Activated CD8-positive, alpha-beta T cell treated with anti-CD3 and anti-CD28 coated beads, Interleukin-2, amount 10 ng/mL, durations not matched to agents 7 days and 5 days (primary cell): ENCODE results near the gene IFT88. TPM values are rescaled to one million over a fixed set of nuclear protein-coding genes. Genes with fewer than 3 reads are reported as not detected.

Source experiments
- ATAC-seq: fragments of 150-1000 bp; cut with Tn5 transposase; one replicate; pipeline ENCODE4 v1.10.0; 2021; ENCODE audit warnings: moderate library complexity
- CTCF ChIA-PET: fragments of 350-600 bp; sonication (Branson Sonifier 250); formaldehyde crosslinking; loops from one replicate; lab custom pipeline; 2021; ENCODE audit warnings: antibody characterized with exemption; lab: Charles Lee
- POLR2A ChIA-PET: fragments of 350-600 bp; sonication (Branson Sonifier 250); formaldehyde crosslinking; loops from one replicate; lab custom pipeline; 2021; ENCODE audit warnings: antibody characterized with exemption; lab: Charles Lee
- DNase-seq: peaks from one replicate; pipeline ENCODE4 v3.0.0-alpha.2; 2020
- H3K27ac Mint-ChIP-seq: one replicate; pipeline ENCODE4 v1.8.0; 2021; ENCODE audit warnings: mild to moderate bottlenecking, mixed read lengths
- H3K27me3 Mint-ChIP-seq: one replicate; pipeline ENCODE4 v1.8.0; 2021; ENCODE audit warnings: low read depth, mixed read lengths
- H3K36me3 Mint-ChIP-seq: one replicate; pipeline ENCODE4 v1.8.0; 2021; ENCODE audit warnings: low read depth, mixed read lengths
- H3K4me1 Mint-ChIP-seq: one replicate; pipeline ENCODE4 v1.8.0; 2021; ENCODE audit warnings: low read depth, mixed read lengths
- H3K4me3 Mint-ChIP-seq: one replicate; pipeline ENCODE4 v1.8.0; 2021; ENCODE audit warnings: mild to moderate bottlenecking, mixed read lengths
- H3K9me3 Mint-ChIP-seq: one replicate; pipeline ENCODE4 v1.8.0; 2022; ENCODE audit warnings: mixed read lengths; ENCODE audit not compliant: insufficient read depth
- total RNA-seq, 2 experiments: library from RNA; stranded (reverse); gene quantifications; one replicate each; pipeline ENCODE4 v1.2.3, GENCODE V29; 2021

The IFT88 gene
- total RNA-seq, 2 experiments from 2014 or later: 6.6 to 7.5 TPM

GRCh38 chr13:20720499-20720898 is 153.5 kb downstream of the IFT88 start:
- CTCF ChIA-PET: no interaction called here
- POLR2A ChIA-PET: no interaction called here
- Mint-ChIP-seq H3K27ac (no peak overlapping the region), H3K4me1 (peaks cover 2% of the 10 kb centered on the region), H3K36me3 (no peaks in the 10 kb centered on the region), H3K27me3 (peaks cover 19% of the 10 kb centered on the region), H3K4me3 (no peak overlapping the region), H3K9me3 (no peaks in the 10 kb centered on the region)
- DNase-seq: no peak
- no peak for ATAC-seq

DNA sequence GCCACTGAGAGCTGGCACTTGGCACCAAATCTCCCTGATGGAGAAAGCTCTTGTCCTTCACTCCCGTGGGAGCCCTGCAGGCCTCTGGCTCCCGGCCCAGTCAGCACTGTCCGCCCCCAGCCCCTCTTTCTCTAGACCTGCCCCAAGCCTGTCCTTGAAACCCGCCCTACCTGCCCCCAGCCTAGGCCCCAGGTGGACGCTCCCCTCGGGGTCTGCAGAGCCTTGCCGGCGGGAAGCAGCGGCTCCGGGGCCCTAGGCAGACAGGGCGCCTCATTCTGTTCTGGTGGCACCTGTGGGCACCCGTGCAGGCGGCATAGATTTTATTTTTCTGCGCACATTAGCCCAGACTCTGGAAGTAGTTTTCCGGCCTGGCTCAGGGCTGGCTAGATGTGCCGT is 154.1 kb downstream of the IFT88 start:
- Mint-ChIP-seq H3K9me3 (no peaks in the 10 kb centered on the region), H3K36me3 (no peaks in the 10 kb centered on the region), H3K4me3 (no peak overlapping the region), H3K27me3 (peaks cover 19% of the 10 kb centered on the region), H3K4me1 (peaks cover 2% of the 10 kb centered on the region), H3K27ac (no peak overlapping the region)
- DNase-seq (no peak), ATAC-seq (no peak)
- ChIA-PET CTCF (interaction anchor here (1.3 to 2.1 kb wide), 3 partner anchors 11 to 204 kb away, joined by 3 to 9 read pairs (median 3); no protein-coding TSS in a partner anchor), POLR2A (no interaction called here)

DNA sequence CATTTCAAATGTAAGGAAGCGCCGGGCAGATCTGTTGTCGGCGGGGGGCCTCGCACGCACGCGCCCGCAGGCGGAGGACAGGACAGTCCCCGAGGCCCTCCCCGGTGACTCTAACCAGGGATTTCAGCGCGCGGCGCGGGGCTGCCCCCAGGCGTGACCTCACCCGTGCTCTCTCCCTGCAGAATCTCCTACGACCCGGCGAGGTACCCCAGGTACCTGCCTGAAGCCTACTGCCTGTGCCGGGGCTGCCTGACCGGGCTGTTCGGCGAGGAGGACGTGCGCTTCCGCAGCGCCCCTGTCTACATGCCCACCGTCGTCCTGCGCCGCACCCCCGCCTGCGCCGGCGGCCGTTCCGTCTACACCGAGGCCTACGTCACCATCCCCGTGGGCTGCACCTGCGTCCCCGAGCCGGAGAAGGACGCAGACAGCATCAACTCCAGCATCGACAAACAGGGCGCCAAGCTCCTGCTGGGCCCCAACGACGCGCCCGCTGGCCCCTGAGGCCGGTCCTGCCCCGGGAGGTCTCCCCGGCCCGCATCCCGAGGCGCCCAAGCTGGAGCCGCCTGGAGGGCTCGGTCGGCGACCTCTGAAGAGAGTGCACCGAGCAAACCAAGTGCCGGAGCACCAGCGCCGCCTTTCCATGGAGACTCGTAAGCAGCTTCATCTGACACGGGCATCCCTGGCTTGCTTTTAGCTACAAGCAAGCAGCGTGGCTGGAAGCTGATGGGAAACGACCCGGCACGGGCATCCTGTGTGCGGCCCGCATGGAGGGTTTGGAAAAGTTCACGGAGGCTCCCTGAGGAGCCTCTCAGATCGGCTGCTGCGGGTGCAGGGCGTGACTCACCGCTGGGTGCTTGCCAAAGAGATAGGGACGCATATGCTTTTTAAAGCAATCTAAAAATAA is 154.7 kb downstream of the IFT88 start:
- DNase-seq: peak; percentile 25
- CTCF ChIA-PET: interaction anchor here (0.7 to 2.5 kb wide), 11 partner anchors 8 to 524 kb away, joined by 3 to 15 read pairs (median 4); partner anchors contain the start of gene IL17D
- H3K9me3 Mint-ChIP-seq: no peaks in the 10 kb centered on the region
- POLR2A ChIA-PET: no interaction called here
- peak; percentile 70 for ATAC-seq
- peaks cover 2% of the 10 kb centered on the region for H3K4me1 Mint-ChIP-seq
- H3K4me3 Mint-ChIP-seq: peak overlapping the region; percentile 31
- no peaks in the 10 kb centered on the region for H3K36me3 Mint-ChIP-seq
- H3K27me3 Mint-ChIP-seq: peaks cover 19% of the 10 kb centered on the region
- H3K27ac Mint-ChIP-seq: no peak overlapping the region

DNA sequence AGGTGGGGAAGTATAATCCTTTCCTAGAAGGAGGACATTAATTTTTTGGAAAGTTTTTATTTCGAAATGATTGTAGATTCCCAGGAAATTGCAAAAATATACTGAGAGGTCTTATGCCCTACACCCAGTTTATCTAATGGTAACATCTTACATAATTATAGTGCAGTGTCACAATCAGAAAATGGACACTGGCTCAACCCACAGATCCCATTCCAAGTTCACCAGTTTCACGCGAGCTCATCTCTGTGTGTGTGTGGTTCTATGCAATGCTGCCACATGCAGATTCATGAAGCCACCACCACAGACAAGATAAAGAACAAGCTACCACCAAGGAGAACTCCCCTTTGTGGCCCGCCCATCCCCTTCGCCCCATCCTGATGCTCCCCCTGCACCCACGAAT is 160.9 kb downstream of the IFT88 start:
- Mint-ChIP-seq H3K27ac (no peak overlapping the region), H3K4me3 (no peak overlapping the region), H3K9me3 (no peaks in the 10 kb centered on the region), H3K36me3 (no peaks in the 10 kb centered on the region), H3K27me3 (peaks cover 5% of the 10 kb centered on the region), H3K4me1 (no peaks in the 10 kb centered on the region)
- DNase-seq (no peak), ATAC-seq (no peak)
- ChIA-PET POLR2A (no interaction called here), CTCF (no interaction called here)

- Mint-ChIP-seq H3K27ac (no peak overlapping the region), H3K9me3 (no peaks in the 10 kb centered on the region), H3K36me3 (no peaks in the 10 kb centered on the region), H3K4me1 (no peaks in the 10 kb centered on the region), H3K27me3 (peaks cover 3% of the 10 kb centered on the region), H3K4me3 (no peak overlapping the region)
- DNase-seq (no peak), ATAC-seq (no peak)
- CTCF ChIA-PET: no interaction called here
- POLR2A ChIA-PET: no interaction called here
These were observed 161.8 kb downstream of the IFT88 start for GRCh38 chr13:20728579-20729311.

GRCh38 chr13:20729633-20730585 is 163.0 kb downstream of the IFT88 start:
- CTCF ChIA-PET: no interaction called here
- POLR2A ChIA-PET: no interaction called here
- no peak overlapping the region for H3K4me3 Mint-ChIP-seq
- ATAC-seq (no peak), DNase-seq (no peak)
- no peaks in the 10 kb centered on the region for H3K27me3 Mint-ChIP-seq
- no peaks in the 10 kb centered on the region for H3K9me3 Mint-ChIP-seq
- no peak overlapping the region for H3K27ac Mint-ChIP-seq
- H3K4me1 Mint-ChIP-seq: no peaks in the 10 kb centered on the region
- H3K36me3 Mint-ChIP-seq: peaks cover 2% of the 10 kb centered on the region

- Mint-ChIP-seq H3K36me3 (peaks cover 5% of the 10 kb centered on the region), H3K4me1 (no peaks in the 10 kb centered on the region), H3K4me3 (no peak overlapping the region), H3K9me3 (no peaks in the 10 kb centered on the region), H3K27me3 (no peaks in the 10 kb centered on the region), H3K27ac (no peak overlapping the region)
- ATAC-seq: no peak
- ChIA-PET CTCF (interaction anchor here (0.8 kb wide), 1 partner anchor 17 kb away, joined by 3 read pairs; no protein-coding TSS in a partner anchor), POLR2A (no interaction called here)
- DNase-seq: no peak
These were observed 171.7 kb downstream of the IFT88 start for GRCh38 chr13:20738616-20739015.

DNA sequence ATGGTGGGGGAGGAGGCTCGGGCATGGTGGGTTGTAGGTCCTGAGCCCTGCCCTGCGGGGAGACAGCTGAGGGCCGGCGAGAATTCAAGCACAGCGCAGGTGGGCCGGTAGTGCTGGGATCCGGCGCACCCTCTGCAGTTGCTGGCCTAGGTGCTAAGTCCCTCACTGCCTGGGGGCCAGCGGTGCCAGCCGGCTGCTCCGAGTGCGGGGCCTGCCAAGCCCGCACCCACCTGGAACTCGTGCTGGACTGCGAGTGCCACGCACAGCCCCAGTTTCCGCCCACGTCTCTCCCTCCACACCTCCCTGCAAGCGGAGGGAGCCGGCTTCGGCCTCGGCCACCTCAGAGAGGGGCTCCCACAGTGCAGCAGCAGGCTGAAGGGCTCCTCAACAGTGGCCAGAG is 173.1 kb downstream of the IFT88 start:
- no peaks in the 10 kb centered on the region for H3K4me1 Mint-ChIP-seq
- CTCF ChIA-PET: no interaction called here
- POLR2A ChIA-PET: no interaction called here

More for the DNA sequence above, 173.1 kb downstream of the IFT88 start:
- Mint-ChIP-seq H3K9me3 (no peaks in the 10 kb centered on the region), H3K4me3 (no peak overlapping the region), H3K27ac (no peak overlapping the region), H3K27me3 (no peaks in the 10 kb centered on the region), H3K36me3 (peaks cover 7% of the 10 kb centered on the region)
- no peak for ATAC-seq
- DNase-seq: no peak

Other genes with a start within 250 kb of the IFT88 start
- gene CRYL1, start 41.3 kb upstream of the IFT88 start, total RNA-seq: 10 to 100 TPM; 11.5 to 13.2 TPM
- gene IL17D, start 136.5 kb downstream of the IFT88 start, total RNA-seq: under 1 TPM; 0.13 to 0.18 TPM
- 10 to 100 TPM in 1 of 2 experiments, 1 to 10 TPM in 1; 10.0 to 11.2 TPM for gene EEF1AKMT1, start 206.8 kb downstream of the IFT88 start, total RNA-seq